ENCODE data around the gene SLC44A1.

GRCh38 chr9:105331160-105331559, 86.7 kb downstream of the SLC44A1 start:
- TF ChIP-seq TARDBP (IDR thresholded peaks at IDR 0.05) (no peak), SUZ12 (IDR thresholded peaks at IDR 0.05) (no peak), ARNT (IDR thresholded peaks at IDR 0.05) (no peak), SP1 (IDR thresholded peaks at IDR 0.05) (no peak), PKNOX1 (IDR thresholded peaks at IDR 0.05) (no peak), ELF4 (IDR thresholded peaks at IDR 0.05) (no peak), ZNF384 (IDR thresholded peaks at IDR 0.05) (no peak), NFRKB (IDR thresholded peaks at IDR 0.05) (no peak), FOXA1 (IDR thresholded peaks at IDR 0.05) (no peak), BHLHE40 (IDR thresholded peaks at IDR 0.05; ENCODE audit: borderline replicate concordance) (no peak), FOXK2 (IDR thresholded peaks at IDR 0.05) (no peak), LEF1 (IDR thresholded peaks at IDR 0.05; ENCODE audit: borderline replicate concordance) (no peak), FOXM1 (IDR thresholded peaks at IDR 0.05; ENCODE audit: borderline replicate concordance) (no peak), HDGF (IDR thresholded peaks at IDR 0.05; ENCODE audit: borderline replicate concordance) (no peak)
